NCI-H526 treated with DMSO at 0.1 percent for 48 hours (cell line): ENCODE measurements around the gene TMEM163.
"Not testable (repeated sequence)": the region's sequence is repeated elsewhere in the genome, so short reads cannot be mapped to it uniquely, and the experiment has no call there.

Experiments used
- DNase-seq: peaks from one replicate; lab custom pipeline; 2025; lab: John Stamatoyannopoulos, UW

TMEM163 gene

GRCh38 chr2:134489732-134490384 lies 228.9 kb downstream of the TMEM163 start:
- no peak for DNase-seq

- no peak for DNase-seq
Observed at GRCh38 chr2:134482766-134483340, 235.9 kb downstream of the TMEM163 start.

GRCh38 chr2:134482131-134482723 lies 236.6 kb downstream of the TMEM163 start:
- DNase-seq: no peak

GRCh38 chr2:134479696-134480330 lies 239.0 kb downstream of the TMEM163 start:
- DNase-seq: no peak

- DNase-seq: not testable (repeated sequence)
Observed at GRCh38 chr2:134476982-134477381, 241.8 kb downstream of the TMEM163 start.

- DNase-seq: no peak
Observed at GRCh38 chr2:134470561-134471168, 248.1 kb downstream of the TMEM163 start.

- no peak for DNase-seq
Observed at GRCh38 chr2:134469516-134470115, 249.2 kb downstream of the TMEM163 start.

- no peak for DNase-seq
Observed at GRCh38 chr2:134468776-134469175, 250.0 kb downstream of the TMEM163 start.

- no peak for DNase-seq
Observed at GRCh38 chr2:134468164-134468563, 250.6 kb downstream of the TMEM163 start.

GRCh38 chr2:134466141-134466540 lies 252.7 kb downstream of the TMEM163 start:
- DNase-seq: peak; percentile 47

- no peak for DNase-seq
Observed at GRCh38 chr2:134465228-134466105, 253.3 kb downstream of the TMEM163 start.

GRCh38 chr2:134463699-134464022 lies 255.1 kb downstream of the TMEM163 start:
- DNase-seq: no peak

GRCh38 chr2:134462791-134463698 lies 255.8 kb downstream of the TMEM163 start:
- no peak for DNase-seq

- no peak for DNase-seq
Observed at GRCh38 chr2:134462275-134462674, 256.5 kb downstream of the TMEM163 start.

GRCh38 chr2:134461511-134461910 lies 257.3 kb downstream of the TMEM163 start:
- DNase-seq: no peak

GRCh38 chr2:134460583-134460998 lies 258.2 kb downstream of the TMEM163 start:
- peak; percentile 52 for DNase-seq

- DNase-seq: no peak
Observed at GRCh38 chr2:134459706-134460406, 258.9 kb downstream of the TMEM163 start.

GRCh38 chr2:134458950-134459349 lies 259.9 kb downstream of the TMEM163 start:
- DNase-seq: no peak

- no peak for DNase-seq
Observed at GRCh38 chr2:134458473-134458853, 260.3 kb downstream of the TMEM163 start.
